PC-3 (cell line): ENCODE measurements around the gene PRPF31. TPM values are rescaled to one million over a fixed set of nuclear protein-coding genes. Genes with fewer than 3 reads are reported as not detected.

Experiments used
- ATAC-seq: fragments of 200-7000 bp; cut with Tn5 transposase; 2 replicates; pipeline ENCODE4 v1.9.1; 2020; ENCODE audit warnings: mild to moderate bottlenecking, moderate library complexity
- BruUV-seq: library from RNA; stranded (reverse); fragments of 400-500 nt; replicated peaks from 2 replicates; lab custom pipeline; 2021; lab: Mats Ljungman, UMichigan
- CTCF ChIA-PET: fragments of 300-600 bp; sonication (Branson Sonifier 250); formaldehyde crosslinking; loops from one replicate; lab custom pipeline; 2022; ENCODE audit warnings: antibody characterized with exemption; lab: Charles Lee
- POLR2A ChIA-PET: fragments of 300-600 bp; sonication (Branson Sonifier 250); formaldehyde crosslinking; loops from one replicate; lab custom pipeline; 2022; ENCODE audit warnings: antibody characterized with exemption; ENCODE audit not compliant: unreplicated experiment; lab: Charles Lee
- DNase-seq: peaks from one replicate; pipeline ENCODE4 v3.0.0-alpha.2; 2015
- H2AFZ ChIP-seq: fragments of 300-600 bp; sonication (generic); 2 replicates; pipeline ENCODE4 v1.6.0; 2016; ENCODE audit warnings: antibody characterized with exemption, low read length
- H3F3A ChIP-seq: fragments of 300-600 bp; sonication (generic); one replicate; pipeline ENCODE4 v1.6.0; 2017; ENCODE audit warnings: antibody characterized with exemption, low read length, control low read depth, mild to moderate bottlenecking; ENCODE audit not compliant: unreplicated experiment
- H3K27ac ChIP-seq: fragments of 300-600 bp; sonication (generic); 2 replicates; pipeline ENCODE4 v1.5.1; 2016; ENCODE audit warnings: mild to moderate bottlenecking, low read length
- H3K27me3 ChIP-seq: fragments of 300-600 bp; sonication (generic); 2 replicates; pipeline ENCODE4 v1.6.1; 2016; ENCODE audit warnings: low read length, mixed read lengths
- H3K36me3 ChIP-seq: fragments of 300-600 bp; sonication (generic); 2 replicates; pipeline ENCODE4 v1.6.1; 2016; ENCODE audit warnings: low read depth, mixed run types, low read length, mixed read lengths
- H3K4me1 ChIP-seq: fragments of 300-600 bp; sonication (generic); 2 replicates; pipeline ENCODE4 v1.5.1; 2016; ENCODE audit warnings: low read length; ENCODE audit not compliant: insufficient read depth
- H3K4me2 ChIP-seq: fragments of 300-600 bp; sonication (generic); 2 replicates; pipeline ENCODE4 v1.6.0; 2016; ENCODE audit warnings: low read length
- H3K4me3 ChIP-seq: fragments of 300-600 bp; sonication (generic); 2 replicates; pipeline ENCODE4 v1.5.1; 2016; ENCODE audit warnings: mild to moderate bottlenecking, low read length, mixed read lengths
- H3K79me2 ChIP-seq: fragments of 300-600 bp; sonication (generic); 2 replicates; pipeline ENCODE4 v1.6.1; 2017; ENCODE audit warnings: low read length, mixed read lengths
- H3K9ac ChIP-seq: fragments of 300-600 bp; sonication (generic); 2 replicates; pipeline ENCODE4 v1.6.0; 2016; ENCODE audit warnings: mild to moderate bottlenecking, low read length
- H3K9me2 ChIP-seq: fragments of 300-600 bp; sonication (generic); replicated peaks from 2 replicates; pipeline ENCODE4 v1.6.1; 2016; ENCODE audit warnings: mixed run types, low read length, mixed read lengths
- H3K9me3 ChIP-seq: fragments of 300-600 bp; sonication (generic); 2 replicates; pipeline ENCODE4 v1.6.1; 2016; ENCODE audit warnings: low read length, mixed read lengths
- H4K20me1 ChIP-seq: fragments of 300-600 bp; sonication (generic); 2 replicates; pipeline ENCODE4 v1.6.1; 2016; ENCODE audit warnings: low read length, mixed read lengths
- CTCF ChIP-seq: fragments of 300-600 bp; sonication (generic); conservative IDR thresholded peaks from 2 replicates; pipeline ENCODE4 v1.5.1; 2017; ENCODE audit warnings: antibody characterized with exemption, low read depth, mild to moderate bottlenecking, low read length
- EZH2 ChIP-seq: fragments of 300-600 bp; sonication (generic); IDR thresholded peaks from one replicate; pipeline ENCODE4 v1.6.1; 2017; ENCODE audit warnings: antibody characterized with exemption, mild to moderate bottlenecking, low read length; ENCODE audit not compliant: unreplicated experiment
- EZH2phosphoT487 ChIP-seq: fragments of 300-600 bp; sonication (generic); IDR thresholded peaks from 2 replicates; pipeline ENCODE4 v1.6.1; 2018; ENCODE audit warnings: mild to moderate bottlenecking, antibody characterized with exemption, low read length, borderline replicate concordance
- intact Hi-C: fragments of 100-400 bp; cut with micrococcal nuclease; formaldehyde crosslinking; loops from 2 replicates; pipeline ENCODE4 v1.9.0; 2023
- total RNA-seq: library from RNA; depleted of rRNA; stranded (reverse); fragments of >200 nt; gene quantifications from 2 replicates; pipeline ENCODE4 v1.2.3, GENCODE V29; 2014

PRPF31 gene
- total RNA-seq, 1 experiment from 2014 or later = 170 TPM

- no peaks in the 10 kb centered on the region for H3K9me2 ChIP-seq
- TF ChIP-seq EZH2 = no peak
- no peak for TF ChIP-seq EZH2phosphoT487
- no peak for TF ChIP-seq CTCF
- ChIA-PET CTCF (no interaction called here), POLR2A (no interaction called here)
- intact Hi-C loops = no loop called here
- H3K4me2 ChIP-seq = no peak overlapping the region
- H3K9me3 ChIP-seq = no peaks in the 10 kb centered on the region
- DNase-seq (no peak), ATAC-seq (no peak)
- H3F3A ChIP-seq = no peaks in the 10 kb centered on the region
- no peak overlapping the region for H3K4me3 ChIP-seq
- no peaks in the 10 kb centered on the region for H4K20me1 ChIP-seq
- H3K27ac ChIP-seq = no peak overlapping the region
- H2AFZ ChIP-seq = no peak overlapping the region
- no peaks in the 10 kb centered on the region for H3K27me3 ChIP-seq
- H3K36me3 ChIP-seq = peaks cover 27% of the 10 kb centered on the region; the same call in 1 of the 2 replicates
- H3K4me1 ChIP-seq = peaks cover 4% of the 10 kb centered on the region; the same call in 1 of the 2 replicates
- no TSS peak for BruUV-seq
- H3K9ac ChIP-seq = no peak overlapping the region
- peaks cover 33% of the 10 kb centered on the region for H3K79me2 ChIP-seq
These were observed 10.4 kb upstream of the PRPF31 start for GRCh38 chr19:54104998-54105715.

- H3K9me2 ChIP-seq = no peaks in the 10 kb centered on the region
- H3K9ac ChIP-seq = no peak overlapping the region
- H3K27ac ChIP-seq = no peak overlapping the region
- no peak for ATAC-seq
- no peaks in the 10 kb centered on the region for H3K9me3 ChIP-seq
- no peaks in the 10 kb centered on the region for H4K20me1 ChIP-seq
- no TSS peak for BruUV-seq
- peaks cover 33% of the 10 kb centered on the region for H3K79me2 ChIP-seq
- H3K27me3 ChIP-seq = no peaks in the 10 kb centered on the region
- peaks cover 27% of the 10 kb centered on the region; the same call in 1 of the 2 replicates for H3K36me3 ChIP-seq
- no peak overlapping the region for H2AFZ ChIP-seq
- TF ChIP-seq EZH2 = no peak
- TF ChIP-seq EZH2phosphoT487 = no peak
- no peak overlapping the region for H3K4me2 ChIP-seq
- CTCF ChIA-PET = no interaction called here
- H3K4me1 ChIP-seq = peaks cover 4% of the 10 kb centered on the region; the same call in 1 of the 2 replicates
- POLR2A ChIA-PET = no interaction called here
- DNase-seq = no peak
- H3K4me3 ChIP-seq = no peak overlapping the region
- intact Hi-C loops = no loop called here
- no peaks in the 10 kb centered on the region for H3F3A ChIP-seq
These were observed 9.8 kb upstream of the PRPF31 start for GRCh38 chr19:54105796-54106195.

- no peaks in the 10 kb centered on the region for H3K9me2 ChIP-seq
- TF ChIP-seq EZH2 = no peak
- TF ChIP-seq EZH2phosphoT487 = no peak
- no peak for TF ChIP-seq CTCF
- H3K4me3 ChIP-seq = no peak overlapping the region
- H3K9ac ChIP-seq = no peak overlapping the region
- no peaks in the 10 kb centered on the region for H3K27me3 ChIP-seq
- no peak overlapping the region for H3K4me2 ChIP-seq
- H3K9me3 ChIP-seq = no peaks in the 10 kb centered on the region
- DNase-seq = no peak
- intact Hi-C loops = no loop called here
- H3F3A ChIP-seq = no peaks in the 10 kb centered on the region
- no peak for ATAC-seq
- H3K79me2 ChIP-seq = peaks cover 33% of the 10 kb centered on the region
- H3K36me3 ChIP-seq = peaks cover 27% of the 10 kb centered on the region; the same call in 1 of the 2 replicates
- H3K4me1 ChIP-seq = peaks cover 4% of the 10 kb centered on the region; the same call in 1 of the 2 replicates
- ChIA-PET CTCF (no interaction called here), POLR2A (no interaction called here)
- no TSS peak for BruUV-seq
- H2AFZ ChIP-seq = no peak overlapping the region
- no peak overlapping the region for H3K27ac ChIP-seq
- no peaks in the 10 kb centered on the region for H4K20me1 ChIP-seq
These were observed 8.8 kb upstream of the PRPF31 start for GRCh38 chr19:54106716-54107115.
